Gastroesophageal sphincter (tissue), 4 donors: ENCODE data around the gene VPS18. TPM values are rescaled to one million over a fixed set of nuclear protein-coding genes. Genes with fewer than 3 reads are reported as not detected.

Source experiments
- ATAC-seq: fragments of 150-250 bp; one replicate; pipeline ENCODE4 v1.9.1; 2016; ENCODE audit warnings: mild to moderate bottlenecking, moderate library complexity
- H3K27ac ChIP-seq, 4 donors: fragments of 200-600 bp; sonication (generic) in 3 of 4; 1 replicate in 3 of 4; 2 replicates in 1 of 4; pipeline ENCODE4 v1.5.1; 2016 to 2019
- H3K27me3 ChIP-seq: fragments of 200-600 bp; sonication (generic); one replicate; pipeline ENCODE4 v1.5.1; 2019
- H3K36me3 ChIP-seq, 2 donors: fragments of 200-600 bp; sonication (generic); one replicate each; pipeline ENCODE4 v1.5.1; 2019; ENCODE audit warnings: control low read depth in 1 of 2
- H3K4me1 ChIP-seq, 3 donors: fragments of 200-600 bp; sonication (generic); 1 replicate in 2 of 3; 2 replicates in 1 of 3; pipeline ENCODE4 v1.5.1; 2016 to 2019; ENCODE audit warnings: control low read depth in 2 of 3
- H3K4me3 ChIP-seq, 2 donors: fragments of 200-600 bp; sonication (generic); one replicate each; pipeline ENCODE4 v1.5.1; 2019; ENCODE audit warnings: mild to moderate bottlenecking in 1 of 2, moderate library complexity in 1 of 2
- H3K9me3 ChIP-seq, 3 donors: fragments of 200-600 bp; sonication (generic); one replicate each; pipeline ENCODE4 v1.5.1; 2017 to 2019; ENCODE audit warnings: control low read depth in 2 of 3
- CTCF ChIP-seq, 4 experiments: fragments of 200-600 bp in 2 of 4; fragments of 450-650 bp in 2 of 4; sonication (generic) in 1 of 4; IDR thresholded peaks; one replicate each; pipeline ENCODE4 v1.5.1; 2017 to 2019; ENCODE audit warnings: antibody characterized with exemption in 4 of 4, mild to moderate bottlenecking in 2 of 4, moderate library complexity in 2 of 4
- EP300 ChIP-seq: sonication (generic); formaldehyde crosslinking; IDR thresholded peaks from one replicate; pipeline ENCODE4 v1.6.1; 2017; ENCODE audit warnings: antibody characterized with exemption, mild to moderate bottlenecking
- POLR2A ChIP-seq, 2 donors: fragments of 450-650 bp; IDR thresholded peaks; one replicate each; pipeline ENCODE4 v1.6.1; 2017; ENCODE audit warnings: antibody characterized with exemption in 2 of 2, mild to moderate bottlenecking in 2 of 2, moderate library complexity in 1 of 2
- POLR2AphosphoS5 ChIP-seq: sonication (generic); formaldehyde crosslinking; IDR thresholded peaks from one replicate; pipeline ENCODE4 v1.6.1; 2017; ENCODE audit warnings: antibody characterized with exemption
- WGBS, 2 donors: methylation state at CpG; one replicate each; pipeline ENCODE4 v1.1.5; 2018; ENCODE audit warnings: low coverage in 1 of 2; 5-methylcytosine and 5-hydroxymethylcytosine counted together
- total RNA-seq, 4 donors: library from RNA; depleted of rRNA; stranded (reverse); fragments of >200 nt; gene quantifications; one replicate each; pipeline ENCODE4 v1.1.0, GENCODE V29; 2016

The VPS18 gene
- total RNA-seq, 4 donors from 2014 or later: 24.6 to 36.3 (median 29.9) TPM

- Histone ChIP-seq H3K4me1 (peaks cover 0 to 18% (median 10%) of the 10 kb centered on the region in 3 donors), H3K36me3 (no peaks in the 10 kb centered on the region), H3K4me3 (no peak overlapping the region), H3K27ac (no peak overlapping the region), H3K9me3 (no peaks in the 10 kb centered on the region), H3K27me3 (no peaks in the 10 kb centered on the region)
- no peak for ATAC-seq
- no peak for TF ChIP-seq CTCF (IDR thresholded peaks at IDR 0.05)
- WGBS, 2 donors: 46 to 72% methylated on average over 3 to 4 of the region's 7 CpGs
Observed at GRCh38 chr15:40911141-40911540, 16.9 kb downstream of the VPS18 start.

DNA sequence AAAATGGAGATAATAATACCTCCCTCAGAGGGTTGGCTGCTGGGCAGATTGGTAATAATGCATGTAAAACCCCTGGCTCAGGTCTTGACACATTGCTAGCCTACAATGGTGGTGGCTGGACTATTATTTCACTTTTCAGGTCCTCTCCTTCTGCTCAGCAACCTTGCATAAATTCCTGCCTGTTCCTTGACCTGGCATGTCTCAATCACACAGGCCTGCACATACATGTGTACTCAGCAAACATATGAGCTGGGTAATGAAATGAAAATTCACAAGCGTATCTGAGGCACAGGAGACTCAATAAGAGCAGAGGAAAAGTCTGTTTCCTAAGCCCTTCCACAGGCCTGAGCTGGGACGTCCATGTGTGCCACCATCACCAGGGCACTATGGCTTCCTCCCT is 17.4 kb downstream of the VPS18 start:
- TF ChIP-seq POLR2AphosphoS5: no peak
- no peak for TF ChIP-seq POLR2A (IDR thresholded peaks at IDR 0.05)
- no peak for TF ChIP-seq CTCF (IDR thresholded peaks at IDR 0.05)
- TF ChIP-seq EP300: no peak
- WGBS, 2 donors: 88% methylated on average over 1 of the region's 2 CpGs; no CpG with 5 or more reads in 1 of the 2 donors
- H3K4me3 ChIP-seq: no peak overlapping the region
- H3K27ac ChIP-seq: no peak overlapping the region
- no peaks in the 10 kb centered on the region for H3K27me3 ChIP-seq
- no peak for ATAC-seq
- H3K9me3 ChIP-seq: no peaks in the 10 kb centered on the region
- no peaks in the 10 kb centered on the region for H3K36me3 ChIP-seq
- H3K4me1 ChIP-seq: peaks cover 0 to 13% (median 5%) of the 10 kb centered on the region in 3 donors

- 100% methylated on average over 1 of the region's 6 CpGs; no CpG with 5 or more reads in 1 of the 2 donors for whole genome bisulfite sequencing, 2 donors
- ATAC-seq: no peak
- TF ChIP-seq POLR2A (IDR thresholded peaks at IDR 0.05) (no peak), POLR2AphosphoS5 (no peak), CTCF (IDR thresholded peaks at IDR 0.05) (no peak), EP300 (no peak)
- Histone ChIP-seq H3K27me3 (no peaks in the 10 kb centered on the region), H3K36me3 (no peaks in the 10 kb centered on the region), H3K9me3 (no peaks in the 10 kb centered on the region), H3K4me1 (peaks cover 0 to 5% (median 0%) of the 10 kb centered on the region in 3 donors), H3K4me3 (no peak overlapping the region), H3K27ac (no peak overlapping the region)
Observed at GRCh38 chr15:40912478-40912877, 18.2 kb downstream of the VPS18 start.

DNA sequence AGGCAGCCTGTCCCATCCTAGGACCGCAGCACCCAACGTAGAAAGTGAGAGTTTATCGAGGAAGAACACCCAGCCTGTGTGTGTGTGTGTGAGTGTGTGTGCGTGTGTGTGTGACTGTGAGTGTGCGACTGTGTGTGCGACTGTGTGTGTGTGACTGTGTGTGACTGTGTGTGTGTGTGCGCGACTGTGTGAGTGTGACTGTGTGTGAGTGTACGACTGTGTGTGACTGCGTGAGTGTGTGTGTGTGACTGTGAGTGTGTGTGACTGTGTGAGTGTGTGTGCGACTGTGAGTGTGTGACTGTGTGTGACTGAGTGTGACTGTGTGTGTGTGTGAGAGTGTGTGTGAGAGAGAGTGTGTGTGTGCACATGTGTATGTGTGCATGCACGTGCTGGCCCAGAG is 19.8 kb downstream of the VPS18 start:
- no peaks in the 10 kb centered on the region for H3K27me3 ChIP-seq
- no peak for TF ChIP-seq POLR2AphosphoS5
- TF ChIP-seq EP300: no peak
- no peak for TF ChIP-seq POLR2A (IDR thresholded peaks at IDR 0.05)
- TF ChIP-seq CTCF (IDR thresholded peaks at IDR 0.05): no peak
- no peaks in the 10 kb centered on the region for H3K36me3 ChIP-seq
- H3K27ac ChIP-seq: no peak overlapping the region
- no peak for ATAC-seq
- no peaks in the 10 kb centered on the region for H3K4me1 ChIP-seq
- no peak overlapping the region for H3K4me3 ChIP-seq
- no peaks in the 10 kb centered on the region for H3K9me3 ChIP-seq
- WGBS, 2 donors: 89 to 94% methylated on average over 2 to 11 of the region's 12 CpGs

DNA sequence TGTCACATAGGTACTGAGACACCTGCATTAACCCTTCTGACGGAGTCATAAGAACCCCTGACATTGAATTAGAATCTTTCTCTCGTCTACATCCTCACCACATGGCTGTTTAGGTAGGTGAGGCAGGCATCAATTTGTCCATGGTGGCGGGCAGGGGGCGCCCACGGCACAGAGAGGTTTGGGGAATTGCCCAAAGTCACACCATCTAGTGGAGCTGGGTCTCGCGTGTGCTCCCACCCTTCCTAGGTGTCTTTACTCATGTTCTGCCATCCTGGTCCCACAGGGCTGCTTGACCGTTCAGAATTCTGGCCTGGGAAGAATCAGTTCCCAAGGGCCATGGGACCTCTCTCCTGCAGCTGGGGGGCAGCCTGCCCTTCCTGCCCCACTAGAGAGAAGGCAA is 20.2 kb downstream of the VPS18 start:
- Histone ChIP-seq H3K36me3 (no peaks in the 10 kb centered on the region), H3K9me3 (no peaks in the 10 kb centered on the region), H3K4me3 (no peak overlapping the region), H3K27me3 (no peaks in the 10 kb centered on the region), H3K27ac (no peak overlapping the region), H3K4me1 (no peaks in the 10 kb centered on the region)
- TF ChIP-seq CTCF (IDR thresholded peaks at IDR 0.05) (no peak), EP300 (no peak)
- WGBS, 2 donors: 80 to 86% methylated on average over 1 to 5 of the region's 8 CpGs
- ATAC-seq: no peak
